GM23248 (cell line): ENCODE results near the gene GPR18.

Experiments used
- EZH2 ChIP-seq: fragments of 200-600 bp; sonication (generic); IDR thresholded peaks from 2 replicates; pipeline ENCODE4 v1.6.1; 2018; ENCODE audit warnings: antibody characterized with exemption, mild to moderate bottlenecking; ENCODE audit not compliant: insufficient read depth, poor library complexity, severe bottlenecking
- EZH2phosphoT487 ChIP-seq: fragments of 200-600 bp; sonication (generic); IDR thresholded peaks from 2 replicates; pipeline ENCODE4 v1.6.1; 2018; ENCODE audit warnings: antibody characterized with exemption, moderate library complexity, mild to moderate bottlenecking, low read depth; ENCODE audit not compliant: insufficient read depth

DNA sequence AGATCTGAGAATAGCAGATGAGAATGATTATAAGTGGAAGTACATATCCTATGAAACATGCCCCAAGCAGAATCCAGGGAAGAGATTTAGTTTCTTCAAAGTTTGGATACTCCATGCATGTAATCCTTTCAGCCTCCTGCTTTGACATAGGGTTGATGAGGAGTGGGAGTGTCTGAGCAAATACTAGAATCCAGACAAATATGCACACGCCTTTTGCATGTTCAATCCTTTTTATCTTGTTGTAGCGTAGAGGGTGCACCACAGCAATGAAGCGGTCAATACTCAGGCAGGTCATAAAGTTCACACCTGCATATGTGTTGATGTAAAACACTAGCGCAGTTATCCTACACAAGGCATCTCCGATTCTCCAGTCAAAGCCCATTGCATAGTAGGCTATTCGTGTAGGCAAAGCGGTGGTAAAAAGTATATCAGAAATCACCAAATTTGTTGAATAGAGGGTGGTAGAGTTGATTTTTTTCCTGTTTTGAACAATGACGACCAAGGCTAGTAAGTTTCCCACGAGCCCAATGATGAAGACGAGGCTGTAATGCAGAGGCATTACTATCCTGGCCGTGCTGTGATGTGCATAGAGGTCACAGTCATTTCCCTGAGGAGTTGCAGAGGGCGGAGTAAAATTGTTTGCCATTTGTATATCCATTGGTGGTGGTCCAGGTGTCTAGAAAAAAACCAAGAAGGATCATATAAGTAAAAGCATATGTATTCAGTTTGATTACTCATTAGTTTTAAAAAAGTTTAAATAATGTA is 37.5 kb upstream of the GPR18 start:
- TF ChIP-seq EZH2phosphoT487 (no peak), EZH2 (no peak)
